ENCODE data around the gene REEP1. TPM values are rescaled to one million over a fixed set of nuclear protein-coding genes. Genes with fewer than 3 reads are reported as not detected.

Gene REEP1
- total RNA-seq, 1 donor from 2014 or later, result not detected

- Mint-ChIP-seq H3K27me3 (peaks cover 12% of the 10 kb centered on the region), H3K27ac (no peak overlapping the region), H3K9me3 (no peaks in the 10 kb centered on the region), H3K4me3 (no peak overlapping the region), H3K4me1 (no peaks in the 10 kb centered on the region), H3K36me3 (ENCODE audit: low read depth) (no peaks in the 10 kb centered on the region)
- intact Hi-C loops (cut with micrococcal nuclease), result no loop called here
- no peak for ATAC-seq (ENCODE audit: low read depth)
- no peak for TF ChIP-seq CTCF (IDR thresholded peaks at IDR 0.05)
- ChIA-PET POLR2A (no interaction called here), CTCF (no interaction called here)
- DNase-seq, result no peak
Measured at GRCh38 chr2:86307431-86307830, 30.0 kb downstream of the REEP1 start.

GRCh38 chr2:86305915-86306254 is 31.5 kb downstream of the REEP1 start:
- Mint-ChIP-seq H3K27me3 (peaks cover 14% of the 10 kb centered on the region), H3K4me1 (no peaks in the 10 kb centered on the region), H3K9me3 (no peaks in the 10 kb centered on the region), H3K4me3 (no peak overlapping the region), H3K36me3 (ENCODE audit: low read depth) (no peaks in the 10 kb centered on the region), H3K27ac (no peak overlapping the region)
- DNase-seq (no peak), ATAC-seq (ENCODE audit: low read depth) (no peak)
- no peak for TF ChIP-seq CTCF (IDR thresholded peaks at IDR 0.05)
- POLR2A ChIA-PET, result no interaction called here
- intact Hi-C loops (cut with micrococcal nuclease), result no loop called here
- CTCF ChIA-PET, result no interaction called here

- H3K4me3 Mint-ChIP-seq, result no peak overlapping the region
Measured at GRCh38 chr2:86305195-86305914, 32.1 kb downstream of the REEP1 start.

GRCh38 chr2:86304416-86304815 is 33.0 kb downstream of the REEP1 start:
- no peaks in the 10 kb centered on the region for H3K9me3 Mint-ChIP-seq
- no peak overlapping the region for H3K27ac Mint-ChIP-seq
- peaks cover 21% of the 10 kb centered on the region for H3K27me3 Mint-ChIP-seq
- ATAC-seq (ENCODE audit: low read depth), result no peak
- intact Hi-C loops (cut with micrococcal nuclease), result no loop called here
- no peaks in the 10 kb centered on the region for H3K36me3 Mint-ChIP-seq (ENCODE audit: low read depth)
- no peaks in the 10 kb centered on the region for H3K4me1 Mint-ChIP-seq
- POLR2A ChIA-PET, result interaction anchor here (0.9 kb wide), 1 partner anchor 110 kb away, joined by 3 read pairs; no protein-coding TSS in a partner anchor
- CTCF ChIA-PET, result interaction anchor here (1.9 kb wide), 1 partner anchor 83 kb away, joined by 8 read pairs; no protein-coding TSS in a partner anchor
- no peak for DNase-seq
- no peak overlapping the region for H3K4me3 Mint-ChIP-seq
- no peak for TF ChIP-seq CTCF (IDR thresholded peaks at IDR 0.05)

More at GRCh38 chr2:86305195-86305914, 32.1 kb downstream of the REEP1 start:
- Mint-ChIP-seq H3K36me3 (ENCODE audit: low read depth) (no peaks in the 10 kb centered on the region), H3K4me1 (no peaks in the 10 kb centered on the region), H3K27me3 (peaks cover 15% of the 10 kb centered on the region), H3K9me3 (no peaks in the 10 kb centered on the region), H3K27ac (no peak overlapping the region)
- ChIA-PET POLR2A (no interaction called here), CTCF (interaction anchor here (0.7 kb wide), 1 partner anchor 84 kb away, joined by 3 read pairs; no protein-coding TSS in a partner anchor)
- ATAC-seq (ENCODE audit: low read depth), result no peak
- TF ChIP-seq CTCF (IDR thresholded peaks at IDR 0.05), result no peak
- intact Hi-C loops (cut with micrococcal nuclease), result no loop called here
- no peak for DNase-seq

- intact Hi-C loops (cut with micrococcal nuclease), result no loop called here
- ChIA-PET POLR2A (no interaction called here), CTCF (no interaction called here)
- H3K4me1 Mint-ChIP-seq, result no peaks in the 10 kb centered on the region
- no peak for DNase-seq
- H3K27ac Mint-ChIP-seq, result no peak overlapping the region
- H3K9me3 Mint-ChIP-seq, result no peaks in the 10 kb centered on the region
- no peak overlapping the region for H3K4me3 Mint-ChIP-seq
- H3K36me3 Mint-ChIP-seq (ENCODE audit: low read depth), result no peaks in the 10 kb centered on the region
- peaks cover 26% of the 10 kb centered on the region for H3K27me3 Mint-ChIP-seq
- no peak for ATAC-seq (ENCODE audit: low read depth)
- TF ChIP-seq CTCF (IDR thresholded peaks at IDR 0.05), result no peak
Measured at GRCh38 chr2:86302320-86302719, 35.1 kb downstream of the REEP1 start.
